ENCODE results near the gene BMP4. TPM values are rescaled to one million over a fixed set of nuclear protein-coding genes. Genes with fewer than 3 reads are reported as not detected.
"Not testable (repeated sequence)": the region's sequence is repeated elsewhere in the genome, so short reads cannot be mapped to it uniquely, and the experiment has no call there.

Gene BMP4
- total RNA-seq, 1 donor from 2014 or later, result 34.2 TPM

GRCh38 chr14:53999061-53999488, 42.5 kb upstream of the BMP4 start:
- Mint-ChIP-seq H3K4me1 (peaks cover 51% of the 10 kb centered on the region), H3K9me3 (no peaks in the 10 kb centered on the region), H3K4me3 (peak overlapping the region; percentile 38), H3K27me3 (ENCODE audit: low read depth) (no peaks in the 10 kb centered on the region), H3K27ac (peak overlapping the region; percentile 99), H3K36me3 (no peaks in the 10 kb centered on the region)
- no peak for TF ChIP-seq CTCF (IDR thresholded peaks at IDR 0.05; ENCODE audit: unreplicated experiment)
- peak in 1 of 2 experiments; percentile 53 for DNase-seq (ENCODE audit: low spot score in 2 of 2, unreplicated experiment in 2 of 2)

- Mint-ChIP-seq H3K9me3 (no peaks in the 10 kb centered on the region), H3K4me3 (no peak overlapping the region), H3K27me3 (ENCODE audit: low read depth) (no peaks in the 10 kb centered on the region), H3K36me3 (no peaks in the 10 kb centered on the region), H3K4me1 (peaks cover 34% of the 10 kb centered on the region), H3K27ac (no peak overlapping the region)
- no peak for DNase-seq (ENCODE audit: low spot score in 2 of 2, unreplicated experiment in 2 of 2)
- no peak for TF ChIP-seq CTCF (IDR thresholded peaks at IDR 0.05; ENCODE audit: unreplicated experiment)
These were observed 39.4 kb upstream of the BMP4 start for GRCh38 chr14:53996041-53996440.

- H3K4me3 Mint-ChIP-seq, result no peak overlapping the region
- H3K36me3 Mint-ChIP-seq, result no peaks in the 10 kb centered on the region
- DNase-seq (ENCODE audit: low spot score in 2 of 2, unreplicated experiment in 2 of 2), result no peak
- no peaks in the 10 kb centered on the region for H3K9me3 Mint-ChIP-seq
- peak overlapping the region; percentile 70 for H3K27ac Mint-ChIP-seq
- H3K4me1 Mint-ChIP-seq, result peaks cover 18% of the 10 kb centered on the region
- TF ChIP-seq CTCF (IDR thresholded peaks at IDR 0.05; ENCODE audit: unreplicated experiment), result no peak
- no peaks in the 10 kb centered on the region for H3K27me3 Mint-ChIP-seq (ENCODE audit: low read depth)
These were observed 37.4 kb upstream of the BMP4 start for GRCh38 chr14:53993920-53994607.

- Mint-ChIP-seq H3K27me3 (ENCODE audit: low read depth) (no peaks in the 10 kb centered on the region), H3K9me3 (peaks cover 20% of the 10 kb centered on the region), H3K36me3 (peaks cover 11% of the 10 kb centered on the region), H3K4me3 (no peak overlapping the region), H3K4me1 (peaks cover 8% of the 10 kb centered on the region), H3K27ac (no peak overlapping the region)
- no peak for TF ChIP-seq CTCF (IDR thresholded peaks at IDR 0.05; ENCODE audit: unreplicated experiment)
- DNase-seq (ENCODE audit: low spot score in 2 of 2, unreplicated experiment in 2 of 2), result no peak
These were observed 34.4 kb upstream of the BMP4 start for GRCh38 chr14:53990978-53991377.

GRCh38 chr14:53986718-53987117, 30.1 kb upstream of the BMP4 start:
- H3K27me3 Mint-ChIP-seq (ENCODE audit: low read depth); DNase-seq (ENCODE audit: low spot score in 2 of 2, unreplicated experiment in 2 of 2); H3K27ac Mint-ChIP-seq; H3K4me3 Mint-ChIP-seq; H3K4me1 Mint-ChIP-seq: not testable (repeated sequence)
- Mint-ChIP-seq H3K9me3 (peaks cover 40% of the 10 kb centered on the region), H3K36me3 (peaks cover 23% of the 10 kb centered on the region)

- H3K4me1 Mint-ChIP-seq; H3K27ac Mint-ChIP-seq; H3K4me3 Mint-ChIP-seq; DNase-seq (ENCODE audit: low spot score in 2 of 2, unreplicated experiment in 2 of 2); H3K27me3 Mint-ChIP-seq (ENCODE audit: low read depth): not testable (repeated sequence)
- peaks cover 40% of the 10 kb centered on the region for H3K9me3 Mint-ChIP-seq
- H3K36me3 Mint-ChIP-seq, result peaks cover 23% of the 10 kb centered on the region
These were observed 28.3 kb upstream of the BMP4 start for GRCh38 chr14:53984958-53985357.
